HG03060 (cell line): ENCODE results near the gene FGFR4.

Source experiments
- ATAC-seq: cut with Tn5 transposase; IDR thresholded peaks from one replicate; pipeline ENCODE4 v1.9.1; 2021; ENCODE audit warnings: low read depth, moderate number of reproducible peaks; ENCODE audit not compliant: unreplicated experiment

FGFR4 gene

GRCh38 chr5:177083357-177083756 lies 3.4 kb upstream of the FGFR4 start:
- no peak for ATAC-seq

DNA sequence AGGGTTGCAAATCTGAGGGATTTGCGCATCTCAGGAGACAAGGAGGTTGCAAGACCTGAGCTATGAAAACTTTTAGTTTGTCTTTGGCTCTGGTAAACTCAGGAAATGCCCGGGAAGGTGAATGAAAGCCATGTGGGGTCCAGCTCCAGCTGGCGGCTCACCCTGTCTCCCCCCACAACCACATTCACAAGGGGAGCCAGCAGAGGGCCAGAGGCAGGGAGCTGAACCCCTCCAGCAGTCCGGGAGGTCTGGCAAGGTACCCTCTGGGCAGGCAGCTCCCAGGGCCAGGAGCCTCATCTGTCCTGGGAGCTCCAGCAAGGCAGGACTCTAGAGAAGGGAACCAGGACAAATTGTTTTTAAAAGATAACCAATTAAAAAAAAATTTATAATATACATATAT lies 2.5 kb upstream of the FGFR4 start:
- ATAC-seq: no peak

DNA sequence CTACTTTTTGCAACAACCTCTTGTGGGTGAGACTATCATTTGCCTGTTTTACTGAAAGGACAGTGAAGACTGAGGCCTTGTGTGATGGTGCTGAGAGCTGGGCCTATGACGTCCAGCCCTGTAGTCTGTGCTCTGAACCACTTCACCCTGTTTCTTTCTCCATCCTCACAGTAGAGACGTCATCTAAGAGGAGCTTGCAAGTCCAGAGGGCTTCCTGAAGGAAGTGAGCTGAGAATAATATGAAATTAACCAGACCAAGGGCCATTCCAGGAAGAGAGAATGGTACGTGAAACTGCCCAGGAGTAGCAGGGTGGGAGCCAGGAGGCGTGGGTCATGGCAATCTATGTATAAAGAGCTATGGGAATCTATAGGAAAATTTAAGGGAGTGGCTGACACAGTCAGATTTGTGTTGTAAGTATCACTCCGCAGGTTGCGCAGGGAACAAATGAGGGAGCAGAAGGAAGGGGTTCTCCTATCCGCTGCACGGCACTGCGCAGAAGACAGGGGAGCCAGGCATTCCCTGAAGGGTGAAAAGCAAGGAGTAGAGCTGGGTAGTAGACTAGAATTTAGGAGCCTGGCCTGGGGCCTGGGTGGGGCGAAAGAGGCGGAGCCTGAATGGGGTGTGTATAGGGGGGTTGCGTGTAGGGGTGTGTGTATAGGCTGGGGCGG lies 596 bp upstream of the FGFR4 start:
- no peak for ATAC-seq

DNA sequence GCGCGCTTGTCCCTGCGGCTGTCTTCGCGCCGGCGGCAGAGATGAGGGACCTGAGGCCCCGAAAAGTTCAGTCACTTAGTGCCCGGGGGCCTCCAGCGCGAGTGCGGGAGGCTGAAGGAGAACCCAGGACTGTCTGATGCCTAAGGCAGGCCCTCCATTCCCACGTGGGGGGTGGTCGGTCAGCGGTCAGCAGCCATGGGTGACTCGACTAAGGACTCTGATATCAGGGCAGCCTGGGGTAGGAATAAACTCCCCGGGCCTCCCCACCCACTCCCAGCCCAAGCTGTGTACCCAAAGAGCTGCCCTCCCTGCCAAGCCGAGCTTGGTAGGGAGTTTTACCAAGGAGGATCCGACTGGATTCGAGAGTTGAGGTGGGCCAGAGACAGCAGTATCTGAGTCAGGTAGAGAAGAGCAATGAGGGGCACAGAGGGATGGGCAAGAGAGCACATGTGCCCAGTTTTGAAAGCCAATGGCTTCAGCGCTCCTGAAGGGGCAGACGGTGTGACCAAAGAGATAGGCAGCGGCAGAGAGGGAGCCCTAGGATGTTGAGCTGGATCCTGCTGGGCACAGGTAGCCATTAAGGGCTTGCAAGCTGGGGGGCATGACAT lies 787 bp downstream of the FGFR4 start:
- no peak for ATAC-seq

DNA sequence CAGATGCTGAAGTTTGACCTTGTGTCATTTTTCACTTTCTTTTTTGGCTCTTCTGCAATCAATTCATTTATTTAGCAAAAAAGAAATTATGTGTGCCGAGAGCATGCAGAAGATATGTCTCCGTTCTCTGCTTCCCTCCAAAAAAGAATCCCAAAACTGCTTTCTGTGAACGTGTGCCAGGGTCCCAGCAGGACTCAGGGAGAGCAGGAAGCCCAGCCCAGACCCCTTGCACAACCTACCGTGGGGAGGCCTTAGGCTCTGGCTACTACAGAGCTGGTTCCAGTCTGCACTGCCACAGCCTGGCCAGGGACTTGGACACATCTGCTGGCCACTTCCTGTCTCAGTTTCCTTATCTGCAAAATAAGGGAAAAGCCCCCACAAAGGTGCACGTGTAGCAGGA lies 2.4 kb downstream of the FGFR4 start:
- no peak for ATAC-seq

- no peak for ATAC-seq
Measured at GRCh38 chr5:177089825-177090641, 3.3 kb downstream of the FGFR4 start.

- no peak for ATAC-seq
Measured at GRCh38 chr5:177090813-177091212, 4.1 kb downstream of the FGFR4 start.

- ATAC-seq: no peak
Measured at GRCh38 chr5:177091232-177091631, 4.5 kb downstream of the FGFR4 start.

DNA sequence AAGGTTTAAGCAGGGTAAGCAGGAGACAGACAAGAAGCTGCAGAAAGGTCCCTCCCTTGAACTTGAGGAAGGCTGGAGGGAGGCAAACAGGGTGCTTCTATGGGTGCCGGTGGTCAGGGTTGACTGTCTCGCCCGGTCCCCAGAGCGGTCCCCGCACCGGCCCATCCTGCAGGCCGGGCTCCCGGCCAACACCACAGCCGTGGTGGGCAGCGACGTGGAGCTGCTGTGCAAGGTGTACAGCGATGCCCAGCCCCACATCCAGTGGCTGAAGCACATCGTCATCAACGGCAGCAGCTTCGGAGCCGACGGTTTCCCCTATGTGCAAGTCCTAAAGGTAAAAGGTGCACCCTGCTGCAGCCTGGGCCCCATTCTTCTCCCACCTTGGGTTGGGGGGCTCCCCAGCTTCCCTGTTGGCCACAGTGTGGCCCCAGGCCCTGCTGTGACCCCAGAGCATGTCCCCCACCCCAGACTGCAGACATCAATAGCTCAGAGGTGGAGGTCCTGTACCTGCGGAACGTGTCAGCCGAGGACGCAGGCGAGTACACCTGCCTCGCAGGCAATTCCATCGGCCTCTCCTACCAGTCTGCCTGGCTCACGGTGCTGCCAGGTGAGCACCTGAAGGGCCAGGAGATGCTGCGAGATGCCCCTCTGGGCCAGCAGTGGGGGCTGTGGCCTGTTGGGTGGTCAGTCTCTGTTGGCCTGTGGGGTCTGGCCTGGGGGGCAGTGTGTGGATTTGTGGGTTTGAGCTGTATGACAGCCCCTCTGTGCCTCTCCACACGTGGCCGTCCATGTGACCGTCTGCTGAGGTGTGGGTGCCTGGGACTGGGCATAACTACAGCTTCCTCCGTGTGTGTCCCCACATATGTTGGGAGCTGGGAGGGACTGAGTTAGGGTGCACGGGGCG lies 5.7 kb downstream of the FGFR4 start:
- no peak for ATAC-seq

DNA sequence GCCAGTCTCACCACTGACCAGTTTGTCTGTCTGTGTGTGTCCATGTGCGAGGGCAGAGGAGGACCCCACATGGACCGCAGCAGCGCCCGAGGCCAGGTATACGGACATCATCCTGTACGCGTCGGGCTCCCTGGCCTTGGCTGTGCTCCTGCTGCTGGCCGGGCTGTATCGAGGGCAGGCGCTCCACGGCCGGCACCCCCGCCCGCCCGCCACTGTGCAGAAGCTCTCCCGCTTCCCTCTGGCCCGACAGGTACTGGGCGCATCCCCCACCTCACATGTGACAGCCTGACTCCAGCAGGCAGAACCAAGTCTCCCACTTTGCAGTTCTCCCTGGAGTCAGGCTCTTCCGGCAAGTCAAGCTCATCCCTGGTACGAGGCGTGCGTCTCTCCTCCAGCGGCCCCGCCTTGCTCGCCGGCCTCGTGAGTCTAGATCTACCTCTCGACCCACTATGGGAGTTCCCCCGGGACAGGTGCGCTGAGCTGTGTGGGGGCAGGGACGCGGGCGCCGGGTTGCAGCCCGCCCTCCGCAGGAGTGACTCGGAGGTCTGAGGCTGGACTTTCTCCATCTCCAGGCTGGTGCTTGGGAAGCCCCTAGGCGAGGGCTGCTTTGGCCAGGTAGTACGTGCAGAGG lies 6.5 kb downstream of the FGFR4 start:
- ATAC-seq: no peak

- ATAC-seq: no peak
Measured at GRCh38 chr5:177093803-177094202, 7.1 kb downstream of the FGFR4 start.

DNA sequence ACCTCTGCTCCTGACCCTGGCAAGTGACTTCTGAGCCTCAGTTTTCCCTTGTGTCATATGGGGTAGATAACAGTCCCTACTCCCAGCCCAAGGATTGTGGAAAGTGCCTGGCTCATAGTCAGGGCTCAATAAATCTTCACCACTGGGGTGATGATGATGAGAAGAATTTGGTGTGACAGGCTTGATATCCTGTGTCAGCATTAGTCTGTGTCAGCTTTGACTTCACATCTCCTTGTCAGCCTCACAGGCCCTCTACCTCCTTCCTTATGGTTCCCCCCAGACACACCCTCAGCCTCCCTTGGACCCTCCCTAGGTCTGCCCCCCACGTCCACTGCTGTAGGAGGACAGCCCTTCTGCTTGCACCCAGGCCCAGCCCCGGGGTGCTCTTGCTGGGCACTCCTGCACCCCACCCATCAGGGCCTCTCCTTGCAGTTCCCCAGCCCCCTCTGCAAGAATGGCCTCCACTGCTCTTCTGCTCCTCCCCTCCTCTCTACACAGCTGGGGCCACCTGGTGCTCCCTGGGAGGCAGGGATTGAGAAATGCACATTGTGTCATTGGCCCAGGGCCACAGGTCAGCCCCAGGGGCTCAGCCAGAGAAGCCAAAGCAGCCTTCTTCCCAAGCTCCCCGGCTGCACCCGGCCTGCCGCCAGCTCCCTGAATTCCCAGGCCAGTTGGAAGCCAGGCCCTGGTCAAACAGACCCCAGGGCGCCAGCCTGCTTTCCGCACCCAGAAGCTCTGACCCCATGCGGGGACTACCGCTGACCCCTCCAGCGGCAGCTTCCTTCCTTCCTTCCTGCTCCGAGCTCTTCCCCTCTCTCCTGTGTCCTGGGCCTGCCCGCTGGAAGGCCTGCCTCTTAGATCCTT lies 7.7 kb downstream of the FGFR4 start:
- ATAC-seq: no peak

DNA sequence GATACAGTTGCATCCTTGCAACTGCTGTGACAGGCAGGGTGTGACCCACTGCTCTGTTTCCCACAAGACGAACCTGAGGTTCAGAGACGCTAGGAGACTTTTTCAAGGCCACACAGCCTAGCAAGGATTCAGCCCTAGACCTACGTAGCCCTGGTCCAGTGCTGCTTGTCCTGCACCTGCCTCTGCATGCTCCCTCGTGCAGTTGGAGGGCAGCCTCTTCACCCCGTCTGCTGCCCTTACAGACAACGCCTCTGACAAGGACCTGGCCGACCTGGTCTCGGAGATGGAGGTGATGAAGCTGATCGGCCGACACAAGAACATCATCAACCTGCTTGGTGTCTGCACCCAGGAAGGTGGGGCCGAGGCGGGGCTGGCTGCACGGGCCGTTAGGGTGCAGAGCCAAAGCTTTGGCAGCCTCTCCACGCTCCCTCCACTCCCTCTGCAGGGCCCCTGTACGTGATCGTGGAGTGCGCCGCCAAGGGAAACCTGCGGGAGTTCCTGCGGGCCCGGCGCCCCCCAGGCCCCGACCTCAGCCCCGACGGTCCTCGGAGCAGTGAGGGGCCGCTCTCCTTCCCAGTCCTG lies 8.5 kb downstream of the FGFR4 start:
- no peak for ATAC-seq

GRCh38 chr5:177096162-177097015 lies 9.7 kb downstream of the FGFR4 start:
- no peak for ATAC-seq

DNA sequence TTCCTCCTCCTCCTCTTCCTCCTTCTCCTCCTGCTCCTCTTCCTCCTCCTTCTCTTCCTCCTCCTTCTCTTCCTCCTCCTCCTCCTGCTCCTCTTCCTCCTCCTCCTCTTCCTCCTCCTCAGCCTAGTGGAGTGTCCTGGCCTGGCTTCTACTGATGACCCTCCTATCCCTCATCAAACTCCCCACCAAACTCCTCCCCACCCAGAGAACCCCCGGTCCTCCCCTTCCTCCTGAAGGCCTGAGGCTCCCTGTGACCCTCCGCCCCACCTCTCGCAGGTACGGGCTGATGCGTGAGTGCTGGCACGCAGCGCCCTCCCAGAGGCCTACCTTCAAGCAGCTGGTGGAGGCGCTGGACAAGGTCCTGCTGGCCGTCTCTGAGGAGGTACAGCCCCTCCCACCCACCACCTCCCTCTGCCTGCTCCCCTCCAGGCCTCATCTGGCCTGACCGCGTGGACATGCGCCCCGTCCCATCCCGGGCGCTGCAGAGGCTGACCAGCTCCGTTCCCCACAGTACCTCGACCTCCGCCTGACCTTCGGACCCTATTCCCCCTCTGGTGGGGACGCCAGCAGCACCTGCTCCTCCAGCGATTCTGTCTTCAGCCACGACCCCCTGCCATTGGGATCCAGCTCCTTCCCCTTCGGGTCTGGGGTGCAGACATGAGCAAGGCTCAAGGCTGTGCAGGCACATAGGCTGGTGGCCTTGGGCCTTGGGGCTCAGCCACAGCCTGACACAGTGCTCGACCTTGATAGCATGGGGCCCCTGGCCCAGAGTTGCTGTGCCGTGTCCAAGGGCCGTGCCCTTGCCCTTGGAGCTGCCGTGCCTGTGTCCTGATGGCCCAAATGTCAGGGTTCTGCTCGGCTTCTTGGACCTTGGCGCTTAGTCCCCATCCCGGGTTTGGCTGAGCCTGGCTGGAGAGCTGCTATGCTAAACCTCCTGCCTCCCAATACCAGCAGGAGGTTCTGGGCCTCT lies 10.6 kb downstream of the FGFR4 start:
- no peak for ATAC-seq

GRCh38 chr5:177098120-177098469 lies 11.4 kb downstream of the FGFR4 start:
- ATAC-seq: no peak
